Smooth muscle cell (in vitro differentiated cells): ENCODE measurements around the gene CIB2. TPM values are rescaled to one million over a fixed set of nuclear protein-coding genes. Genes with fewer than 3 reads are reported as not detected.

Source experiments
- DNase-seq: peaks from one replicate; lab custom pipeline; 2025; ENCODE audit not compliant: unreplicated experiment; lab: John Stamatoyannopoulos, UW
- H2AFZ ChIP-seq: fragments of 200-600 bp; sonication (generic); 2 replicates; pipeline ENCODE4 v1.6.0; 2016; ENCODE audit warnings: antibody characterized with exemption, low read depth, mild to moderate bottlenecking
- H3F3A ChIP-seq: fragments of 200-600 bp; sonication (generic); 2 replicates; pipeline ENCODE4 v1.6.0; 2017; ENCODE audit warnings: antibody characterized with exemption, low read depth
- H3K27ac ChIP-seq: fragments of 200-600 bp; sonication (generic); 2 replicates; pipeline ENCODE4 v1.5.1; 2016; ENCODE audit warnings: low read depth, mild to moderate bottlenecking
- H3K27me3 ChIP-seq: fragments of 200-600 bp; sonication (generic); 2 replicates; pipeline ENCODE4 v1.6.1; 2016; ENCODE audit warnings: low read depth, mild to moderate bottlenecking
- H3K36me3 ChIP-seq: fragments of 200-600 bp; sonication (generic); 2 replicates; pipeline ENCODE4 v1.5.1; 2016; ENCODE audit warnings: low read depth
- H3K4me1 ChIP-seq: fragments of 200-600 bp; sonication (generic); 2 replicates; pipeline ENCODE4 v1.5.1; 2016; ENCODE audit warnings: low read depth
- H3K4me2 ChIP-seq: fragments of 200-600 bp; sonication (generic); 2 replicates; pipeline ENCODE4 v1.6.0; 2016; ENCODE audit warnings: mild to moderate bottlenecking
- H3K4me3 ChIP-seq: fragments of 200-600 bp; sonication (generic); 2 replicates; pipeline ENCODE4 v1.5.1; 2016; ENCODE audit warnings: mild to moderate bottlenecking
- H3K79me2 ChIP-seq: fragments of 200-600 bp; sonication (generic); 2 replicates; pipeline ENCODE4 v1.6.0; 2016; ENCODE audit warnings: low read depth, mild to moderate bottlenecking
- H3K9ac ChIP-seq: fragments of 200-600 bp; sonication (generic); 2 replicates; pipeline ENCODE4 v1.6.0; 2016; ENCODE audit warnings: low read depth
- H3K9me3 ChIP-seq: fragments of 200-600 bp; sonication (generic); replicated peaks from 2 replicates; pipeline ENCODE4 v1.5.1; 2016; ENCODE audit warnings: low read depth
- H4K20me1 ChIP-seq: fragments of 200-600 bp; sonication (generic); 2 replicates; pipeline ENCODE4 v1.6.0; 2016; ENCODE audit warnings: low read depth
- WGBS: methylation state at CpG from one replicate; pipeline ENCODE4 v1.1.7; 2016; ENCODE audit warnings: low lambda C conversion rate; 5-methylcytosine and 5-hydroxymethylcytosine counted together
- polyA plus RNA-seq: library from polyadenylated mRNA; unstranded; fragments of >200 nt; fragmentation: Nextera tagmentation; extraction: Ambion mirVana; gene quantifications from 2 replicates; pipeline ENCODE4 v1.2.1, GENCODE V29; 2016
- total RNA-seq: library from RNA; depleted of rRNA; stranded (reverse); fragments of >200 nt; gene quantifications from 2 replicates; pipeline ENCODE4 v1.2.3, GENCODE V29; 2014
- TF ChIP-seq, protein P1 (sequence below): fragments of 200-600 bp; sonication (generic); IDR thresholded peaks from 2 replicates; pipeline ENCODE4 v1.5.1; 2017; ENCODE audit warnings: borderline replicate concordance, mild to moderate bottlenecking, antibody characterized with exemption; ENCODE audit not compliant: insufficient read depth, poor library complexity, severe bottlenecking

CIB2 gene
- total and polyA plus RNA-seq, 2 experiments from 2014 or later = 20.9 to 21.7 TPM

DNA sequence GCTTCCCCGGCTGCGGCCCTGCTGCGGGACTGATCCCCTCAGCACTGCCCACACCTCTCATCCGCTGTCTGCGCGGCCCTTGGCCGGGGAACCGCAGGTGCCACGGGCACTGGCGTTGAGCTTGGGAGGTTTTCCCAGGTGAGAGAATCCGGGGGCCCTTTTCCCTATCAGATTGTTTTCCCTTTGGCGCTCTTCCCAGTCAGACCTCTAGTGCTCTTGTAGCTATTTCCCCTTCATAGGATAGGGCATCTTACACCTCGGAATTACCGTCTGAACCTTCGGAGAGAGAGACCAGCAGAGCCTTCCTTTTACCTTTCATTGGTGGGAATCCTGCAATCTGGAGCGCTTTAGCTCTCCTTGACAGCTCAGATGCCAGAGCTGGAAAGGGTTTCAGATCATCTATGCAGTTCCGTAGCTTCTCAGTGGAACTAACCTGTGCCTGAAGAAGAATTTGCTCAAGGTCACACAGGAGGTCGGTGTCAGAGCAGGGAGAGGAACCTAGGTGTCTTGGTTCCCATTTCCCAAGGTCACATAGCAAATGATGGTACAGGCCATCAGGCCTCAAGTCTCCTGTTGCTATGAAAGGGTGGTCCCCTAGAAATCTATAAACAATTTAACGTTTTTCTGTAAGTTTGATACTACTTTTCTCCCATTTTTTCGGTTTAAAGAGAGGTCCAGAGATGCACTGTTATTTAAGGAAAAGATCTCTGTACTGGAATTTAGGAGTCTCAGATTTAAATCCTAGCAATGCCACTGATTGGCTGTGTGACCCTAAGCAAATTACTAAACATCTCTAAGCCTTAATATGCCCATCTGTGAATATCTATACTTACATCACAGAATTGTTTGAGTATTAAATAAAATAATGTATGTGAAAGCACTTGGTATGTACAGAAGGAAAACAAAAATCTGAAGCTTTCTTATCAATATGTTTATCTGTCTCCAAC lies 18.8 kb upstream of the CIB2 start:
- WGBS = 12% methylated on average over 20 of the region's 20 CpGs
- Histone ChIP-seq H3K27ac (peak overlapping the region; percentile 13), H3K79me2 (peaks cover 51% of the 10 kb centered on the region), H3K9ac (peak overlapping the region; percentile 76), H2AFZ (peak overlapping the region; percentile 76), H3K4me2 (peak overlapping the region; percentile 91), H3F3A (no peaks in the 10 kb centered on the region), H4K20me1 (peaks cover 32% of the 10 kb centered on the region), H3K36me3 (no peaks in the 10 kb centered on the region), H3K27me3 (no peaks in the 10 kb centered on the region), H3K4me1 (peaks cover 13% of the 10 kb centered on the region), H3K4me3 (peak overlapping the region; percentile 76), H3K9me3 (no peaks in the 10 kb centered on the region)
- no peak for DNase-seq
- TF ChIP-seq, protein P1, sequence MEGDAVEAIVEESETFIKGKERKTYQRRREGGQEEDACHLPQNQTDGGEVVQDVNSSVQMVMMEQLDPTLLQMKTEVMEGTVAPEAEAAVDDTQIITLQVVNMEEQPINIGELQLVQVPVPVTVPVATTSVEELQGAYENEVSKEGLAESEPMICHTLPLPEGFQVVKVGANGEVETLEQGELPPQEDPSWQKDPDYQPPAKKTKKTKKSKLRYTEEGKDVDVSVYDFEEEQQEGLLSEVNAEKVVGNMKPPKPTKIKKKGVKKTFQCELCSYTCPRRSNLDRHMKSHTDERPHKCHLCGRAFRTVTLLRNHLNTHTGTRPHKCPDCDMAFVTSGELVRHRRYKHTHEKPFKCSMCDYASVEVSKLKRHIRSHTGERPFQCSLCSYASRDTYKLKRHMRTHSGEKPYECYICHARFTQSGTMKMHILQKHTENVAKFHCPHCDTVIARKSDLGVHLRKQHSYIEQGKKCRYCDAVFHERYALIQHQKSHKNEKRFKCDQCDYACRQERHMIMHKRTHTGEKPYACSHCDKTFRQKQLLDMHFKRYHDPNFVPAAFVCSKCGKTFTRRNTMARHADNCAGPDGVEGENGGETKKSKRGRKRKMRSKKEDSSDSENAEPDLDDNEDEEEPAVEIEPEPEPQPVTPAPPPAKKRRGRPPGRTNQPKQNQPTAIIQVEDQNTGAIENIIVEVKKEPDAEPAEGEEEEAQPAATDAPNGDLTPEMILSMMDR = no peak

DNA sequence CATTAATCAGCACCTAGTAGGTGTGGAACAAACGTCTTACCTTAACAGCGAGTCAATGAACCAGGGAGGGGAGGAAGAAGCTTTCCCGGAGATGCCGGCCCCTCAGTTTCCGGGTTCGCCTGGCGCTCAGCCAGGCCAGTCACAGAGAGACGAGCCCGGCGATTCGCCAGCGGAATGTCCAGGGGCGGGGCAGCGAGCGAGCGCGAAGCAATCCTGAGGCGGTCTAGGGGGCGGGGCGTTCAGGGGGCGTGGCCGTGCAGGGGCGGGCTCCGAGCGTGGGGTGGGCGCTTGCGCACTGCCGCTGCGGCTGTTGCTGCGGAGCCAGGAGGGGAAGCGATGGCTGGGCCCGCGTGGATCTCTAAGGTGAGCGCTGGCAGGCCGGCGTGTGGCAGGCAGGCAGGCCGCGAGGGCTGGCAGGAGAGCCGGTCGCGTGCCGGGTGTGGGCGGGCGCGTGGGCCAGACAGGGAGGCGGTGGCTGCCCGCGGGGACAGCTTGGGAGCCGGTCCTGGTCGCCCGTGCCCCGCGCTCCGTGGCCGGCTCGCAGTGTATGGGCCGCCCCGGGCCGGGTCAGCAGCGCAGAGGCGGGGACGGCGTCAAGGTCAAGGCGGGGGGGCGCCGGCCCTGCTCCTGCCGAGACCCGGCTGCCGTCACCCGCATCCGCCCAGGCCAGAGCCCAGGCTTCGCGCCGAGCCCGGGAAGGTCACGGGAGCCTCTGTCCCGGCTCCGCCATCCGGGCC lies 18.0 kb upstream of the CIB2 start, which contains the start of gene IDH3A:
TSS of gene IDH3A (plus strand) at position 295 of the 737 bp plus-strand sequence. CDS start at position 337, 42 bp downstream.
- Histone ChIP-seq H3F3A (no peaks in the 10 kb centered on the region), H4K20me1 (peaks cover 28% of the 10 kb centered on the region), H3K4me2 (peak within 1 kb of the TSS; percentile 91), H3K4me3 (peak within 1 kb of the TSS; percentile 76), H3K36me3 (no peaks in the 10 kb centered on the region), H3K4me1 (peaks cover 13% of the 10 kb centered on the region), H3K9ac (peak within 1 kb of the TSS; percentile 82), H3K27ac (peak within 1 kb of the TSS; percentile 61), H3K9me3 (no peaks in the 10 kb centered on the region), H2AFZ (peak within 1 kb of the TSS; percentile 88), H3K79me2 (peaks cover 47% of the 10 kb centered on the region), H3K27me3 (no peaks in the 10 kb centered on the region)
- TF ChIP-seq, protein P1 = no peak
- peak; percentile 97 for DNase-seq
- WGBS = 1% methylated on average over 58 of the region's 79 CpGs

DNA sequence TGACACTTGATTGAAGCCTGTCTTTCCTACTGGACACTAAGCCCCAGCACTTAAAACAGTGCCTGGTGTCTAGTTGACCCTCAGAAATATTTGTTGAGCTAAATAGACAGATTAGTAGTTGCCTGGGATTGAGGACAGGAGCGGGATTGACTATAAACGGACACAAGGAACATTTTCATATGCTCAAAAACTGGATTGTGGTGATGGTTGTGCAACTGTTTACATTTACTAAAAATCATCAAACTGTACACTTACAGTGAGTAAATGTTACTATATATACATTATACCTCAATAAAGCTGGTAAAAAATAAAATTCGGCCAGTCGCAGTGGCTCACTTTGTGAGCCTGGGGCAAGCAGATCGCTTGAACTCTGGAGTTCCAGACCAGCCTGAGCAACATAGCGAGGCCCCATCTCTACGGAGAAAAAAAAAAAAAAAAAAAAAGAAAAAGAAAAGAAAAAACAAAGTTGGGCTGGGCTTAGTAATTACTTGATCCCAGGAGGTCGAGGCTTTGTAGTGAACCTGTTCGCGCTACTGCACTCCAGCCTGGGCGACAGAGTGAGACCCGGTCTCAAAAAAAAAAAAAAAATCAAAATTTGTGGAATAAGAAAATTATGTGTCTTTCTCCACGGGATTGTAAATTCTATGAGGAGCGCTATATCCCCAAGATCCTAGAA lies 17.3 kb upstream of the CIB2 start:
- 21% methylated on average over 14 of the region's 14 CpGs for WGBS

More for the DNA sequence above, 17.3 kb upstream of the CIB2 start:
- Histone ChIP-seq H3K27me3 (no peaks in the 10 kb centered on the region), H2AFZ (peak overlapping the region; percentile 88), H3K4me2 (peak overlapping the region; percentile 91), H3K27ac (peak overlapping the region; percentile 61), H4K20me1 (peaks cover 25% of the 10 kb centered on the region), H3K9me3 (no peaks in the 10 kb centered on the region), H3K4me1 (peaks cover 13% of the 10 kb centered on the region), H3F3A (no peaks in the 10 kb centered on the region), H3K9ac (peak overlapping the region; percentile 82), H3K4me3 (peak overlapping the region; percentile 76), H3K36me3 (no peaks in the 10 kb centered on the region), H3K79me2 (peaks cover 40% of the 10 kb centered on the region)
- DNase-seq = no peak
- TF ChIP-seq, protein P1 = no peak
